ENCODE results near the gene RAB20. TPM values are rescaled to one million over a fixed set of nuclear protein-coding genes. Genes with fewer than 3 reads are reported as not detected.

The RAB20 gene
- total RNA-seq, 1 donor: 4.7 TPM

DNA sequence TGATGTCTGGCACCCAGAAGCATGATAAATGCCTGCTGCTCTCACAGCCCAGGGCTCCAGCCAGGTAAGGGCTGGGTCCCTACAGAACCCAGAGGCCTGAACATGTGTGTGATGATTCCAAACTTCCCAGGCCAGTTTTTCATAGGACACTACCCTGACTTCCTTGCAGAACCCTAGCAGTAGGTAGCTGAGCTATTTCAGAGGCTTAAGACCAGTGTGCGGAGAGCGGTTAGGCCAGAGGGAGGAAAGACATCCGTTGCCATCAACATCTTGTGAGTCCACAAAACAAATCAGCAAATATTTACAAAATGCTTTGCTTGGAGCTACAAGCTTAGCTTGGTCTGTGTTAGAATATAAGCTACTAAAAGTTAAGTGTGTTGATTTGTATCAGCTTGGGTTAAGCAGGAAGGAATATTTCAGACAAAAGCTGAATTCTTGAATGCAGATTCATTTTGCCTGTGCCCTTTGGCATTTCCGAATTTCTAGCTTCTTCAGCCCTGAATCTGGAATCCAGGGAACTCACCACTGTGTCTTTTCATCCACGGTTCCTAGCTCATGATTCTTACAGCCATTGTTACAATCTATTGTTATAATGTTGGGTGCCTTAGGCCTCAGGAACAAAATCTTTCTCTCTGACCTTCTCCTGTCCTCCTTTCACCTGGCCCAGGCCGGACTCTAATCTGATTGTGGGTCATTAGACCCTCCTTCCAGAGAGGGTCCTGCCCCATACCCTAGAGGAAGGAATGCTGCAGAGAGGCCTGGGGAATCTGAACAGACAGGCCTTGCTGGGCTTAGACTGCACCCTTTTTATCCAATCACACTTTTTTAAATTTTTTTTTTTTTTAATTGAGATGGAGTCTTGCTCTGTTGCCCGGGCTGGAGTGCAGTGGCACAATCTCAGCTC lies 12.4 kb downstream of the RAB20 start:
- TF ChIP-seq, protein P1, sequence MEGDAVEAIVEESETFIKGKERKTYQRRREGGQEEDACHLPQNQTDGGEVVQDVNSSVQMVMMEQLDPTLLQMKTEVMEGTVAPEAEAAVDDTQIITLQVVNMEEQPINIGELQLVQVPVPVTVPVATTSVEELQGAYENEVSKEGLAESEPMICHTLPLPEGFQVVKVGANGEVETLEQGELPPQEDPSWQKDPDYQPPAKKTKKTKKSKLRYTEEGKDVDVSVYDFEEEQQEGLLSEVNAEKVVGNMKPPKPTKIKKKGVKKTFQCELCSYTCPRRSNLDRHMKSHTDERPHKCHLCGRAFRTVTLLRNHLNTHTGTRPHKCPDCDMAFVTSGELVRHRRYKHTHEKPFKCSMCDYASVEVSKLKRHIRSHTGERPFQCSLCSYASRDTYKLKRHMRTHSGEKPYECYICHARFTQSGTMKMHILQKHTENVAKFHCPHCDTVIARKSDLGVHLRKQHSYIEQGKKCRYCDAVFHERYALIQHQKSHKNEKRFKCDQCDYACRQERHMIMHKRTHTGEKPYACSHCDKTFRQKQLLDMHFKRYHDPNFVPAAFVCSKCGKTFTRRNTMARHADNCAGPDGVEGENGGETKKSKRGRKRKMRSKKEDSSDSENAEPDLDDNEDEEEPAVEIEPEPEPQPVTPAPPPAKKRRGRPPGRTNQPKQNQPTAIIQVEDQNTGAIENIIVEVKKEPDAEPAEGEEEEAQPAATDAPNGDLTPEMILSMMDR (IDR thresholded peaks at IDR 0.05; ENCODE audit: insufficient read depth, low read depth, low read length): peak; percentile 16
- no peak for DNase-seq (ENCODE audit: low read depth)
- H3K4me3 ChIP-seq (ENCODE audit: low read depth, low read length): no peak overlapping the region

DNA sequence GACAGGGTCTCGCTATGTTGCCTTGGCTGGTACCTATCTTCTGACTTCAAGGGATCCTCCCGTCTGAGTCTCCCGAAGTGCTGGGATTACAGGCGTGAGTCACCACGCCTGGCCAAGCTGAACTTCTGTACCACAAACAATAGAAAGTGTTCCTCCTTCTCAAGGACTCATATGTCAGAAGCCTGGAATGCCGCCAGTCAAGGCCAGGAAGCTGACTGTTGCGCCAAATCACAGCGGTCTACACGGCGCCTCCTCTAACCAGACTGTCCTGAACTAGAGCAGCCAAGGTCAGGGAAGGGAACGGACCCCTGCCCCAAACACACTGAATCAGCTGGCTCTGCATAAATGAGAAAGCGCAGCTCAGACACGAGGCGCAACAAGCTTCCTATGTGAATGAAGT lies 14.6 kb downstream of the RAB20 start:
- H3K4me3 ChIP-seq (ENCODE audit: low read depth, low read length): no peak overlapping the region
- TF ChIP-seq, protein P1 (IDR thresholded peaks at IDR 0.05; ENCODE audit: insufficient read depth, low read depth, low read length): no peak
- peak; percentile 86 for DNase-seq (ENCODE audit: low read depth)

DNA sequence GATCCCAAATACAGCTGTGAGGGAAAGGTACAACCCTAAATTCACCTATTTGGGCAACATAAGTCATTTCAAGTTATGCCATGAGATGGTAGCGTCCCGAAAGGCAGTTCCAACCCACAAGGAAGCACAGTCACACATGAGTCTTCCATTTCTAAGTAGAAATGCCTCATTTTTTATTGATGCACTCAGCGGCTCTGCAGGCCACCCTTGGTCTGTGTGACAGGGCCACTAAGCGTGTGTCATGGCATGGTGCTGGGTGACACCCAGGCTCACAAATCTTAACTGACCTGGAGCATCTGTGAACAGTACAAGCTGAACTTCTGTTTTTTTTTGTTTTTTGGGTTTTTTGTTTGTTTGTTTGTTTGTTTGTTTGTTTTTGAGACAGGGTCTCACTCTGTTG lies 15.1 kb downstream of the RAB20 start:
- H3K4me3 ChIP-seq (ENCODE audit: low read depth, low read length): no peak overlapping the region
- TF ChIP-seq, protein P1 (IDR thresholded peaks at IDR 0.05; ENCODE audit: insufficient read depth, low read depth, low read length): no peak
- DNase-seq (ENCODE audit: low read depth): no peak

DNA sequence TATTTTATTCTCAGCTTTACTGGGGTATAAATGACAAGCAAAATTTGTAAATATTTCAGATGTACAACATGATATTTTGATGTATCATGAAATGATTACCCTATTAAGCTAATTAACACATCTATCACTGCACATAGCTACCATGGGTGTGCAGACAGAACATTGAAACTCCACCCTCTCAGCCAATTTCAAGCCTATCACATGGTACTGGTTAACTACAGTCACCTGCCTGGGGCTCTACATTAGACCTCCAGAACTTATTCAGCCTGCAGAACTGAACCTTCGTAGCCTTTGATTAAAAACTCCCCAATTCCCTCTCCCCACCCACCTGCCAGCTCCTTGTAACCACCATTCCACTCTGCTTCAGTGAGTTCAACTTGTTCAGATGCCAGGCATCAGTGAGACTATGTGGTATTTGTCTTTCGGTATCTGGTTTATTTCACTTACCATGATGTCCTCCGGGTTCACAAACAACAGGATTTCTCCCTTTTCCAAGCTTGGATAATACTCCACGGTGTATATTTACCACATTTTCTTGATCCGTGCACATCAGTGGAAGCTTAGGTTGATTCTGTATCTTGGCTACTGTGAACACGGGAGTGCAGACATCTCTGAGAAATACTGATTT lies 19.2 kb downstream of the RAB20 start:
- DNase-seq (ENCODE audit: low read depth): no peak
- TF ChIP-seq, protein P1 (IDR thresholded peaks at IDR 0.05; ENCODE audit: insufficient read depth, low read depth, low read length): no peak
- H3K4me3 ChIP-seq (ENCODE audit: low read depth, low read length): no peak overlapping the region

DNA sequence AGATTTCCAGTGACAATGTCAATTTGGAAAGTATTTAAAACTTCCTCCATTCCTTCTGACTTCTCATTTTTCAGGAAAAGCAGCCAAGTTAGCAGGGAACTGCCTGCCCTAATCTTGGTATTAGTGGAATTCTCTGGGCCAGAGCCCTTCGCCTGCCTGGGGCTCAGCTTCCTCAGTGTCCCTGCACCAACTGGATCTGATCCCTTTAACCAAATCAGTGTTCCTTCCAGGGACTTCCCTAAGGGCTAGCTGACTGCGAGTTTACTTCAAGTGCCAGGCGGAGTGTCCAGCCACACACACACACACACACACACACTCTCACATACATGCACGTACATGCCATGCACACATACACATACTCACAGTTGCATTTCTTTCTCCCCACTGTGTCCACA lies 20.0 kb downstream of the RAB20 start:
- TF ChIP-seq, protein P1 (IDR thresholded peaks at IDR 0.05; ENCODE audit: insufficient read depth, low read depth, low read length): no peak
- no peak overlapping the region for H3K4me3 ChIP-seq (ENCODE audit: low read depth, low read length)
- no peak for DNase-seq (ENCODE audit: low read depth)

DNA sequence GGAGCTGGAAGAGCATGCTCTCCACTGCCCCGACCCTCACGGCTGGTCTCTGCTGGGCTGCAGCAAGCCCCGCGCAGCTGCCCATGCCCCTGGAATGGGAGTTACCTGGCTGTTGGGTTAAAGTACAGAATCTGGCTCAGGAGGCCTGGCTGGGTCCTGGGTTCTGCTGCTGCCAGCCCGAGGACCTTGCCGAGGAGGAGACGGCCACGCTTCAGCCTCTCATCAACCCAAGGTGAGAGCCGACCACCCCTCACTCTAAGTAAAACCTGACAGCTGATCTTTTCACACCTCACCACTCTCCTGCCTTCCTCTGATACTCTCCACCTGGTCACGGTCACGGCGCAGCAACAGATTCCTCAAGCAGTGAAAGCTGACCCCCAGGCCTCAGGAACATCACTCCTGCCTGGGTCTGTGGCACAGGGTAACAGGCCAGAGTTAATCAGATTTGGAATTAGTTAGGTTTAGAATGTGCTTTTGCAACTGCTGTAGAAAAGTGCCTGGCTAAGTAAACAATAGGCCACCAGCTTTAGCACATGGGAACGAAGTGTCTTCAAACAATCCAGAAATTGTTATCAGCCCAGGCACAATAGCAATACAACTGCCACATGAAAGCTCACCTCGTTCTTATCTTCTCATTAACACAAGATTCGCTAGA lies 20.5 kb downstream of the RAB20 start:
- TF ChIP-seq, protein P1 (IDR thresholded peaks at IDR 0.05; ENCODE audit: insufficient read depth, low read depth, low read length): no peak
- DNase-seq (ENCODE audit: low read depth): no peak

More for the DNA sequence above, 20.5 kb downstream of the RAB20 start:
- no peak overlapping the region for H3K4me3 ChIP-seq (ENCODE audit: low read depth, low read length)

Data from fibroblast of villous mesenchyme (primary cell).